HEK293 (cell line): ENCODE measurements around the gene INPP5A.

Experiments used
- AEBP2 ChIP-seq: fragments of 450-650 bp; formaldehyde crosslinking; IDR thresholded peaks from 2 replicates; pipeline ENCODE4 v1.5.1; 2016; ENCODE audit warnings: missing biosample characterization, missing genetic modification characterization, borderline replicate concordance
- BCL11B ChIP-seq: fragments of 450-650 bp; formaldehyde crosslinking; IDR thresholded peaks from 2 replicates; pipeline ENCODE4 v1.5.1; 2016; ENCODE audit warnings: low read depth, missing biosample characterization, missing genetic modification characterization
- CTCF ChIP-seq: fragments of 450-650 bp; formaldehyde crosslinking; IDR thresholded peaks from 2 replicates; pipeline ENCODE4 v1.5.1; 2016; ENCODE audit warnings: missing biosample characterization, missing genetic modification characterization
- FEZF1 ChIP-seq: fragments of 450-650 bp; formaldehyde crosslinking; IDR thresholded peaks from 2 replicates; pipeline ENCODE4 v1.5.1; 2016; ENCODE audit warnings: missing biosample characterization, missing genetic modification characterization
- HOXA7 ChIP-seq: sonication (generic); formaldehyde crosslinking; IDR thresholded peaks from 2 replicates; pipeline ENCODE4 v1.8.1; 2022; ENCODE audit warnings: missing genetic modification reagents, borderline replicate concordance
- KLF1 ChIP-seq: fragments of 450-650 bp; formaldehyde crosslinking; IDR thresholded peaks from 2 replicates; pipeline ENCODE4 v1.5.1; 2016; ENCODE audit warnings: missing biosample characterization, missing genetic modification characterization
- SCRT1 ChIP-seq: fragments of 450-650 bp; formaldehyde crosslinking; IDR thresholded peaks from 2 replicates; pipeline ENCODE4 v1.5.1; 2016; ENCODE audit warnings: missing biosample characterization, missing genetic modification characterization, borderline replicate concordance
- SCRT2 ChIP-seq: fragments of 450-650 bp; formaldehyde crosslinking; IDR thresholded peaks from 2 replicates; pipeline ENCODE4 v1.5.1; 2016; ENCODE audit warnings: missing biosample characterization, missing genetic modification characterization
- WT1 ChIP-seq: fragments of 450-650 bp; formaldehyde crosslinking; IDR thresholded peaks from 2 replicates; pipeline ENCODE4 v1.5.1; 2016; ENCODE audit warnings: missing biosample characterization, missing genetic modification characterization
- YY1 ChIP-seq: fragments of 450-650 bp; formaldehyde crosslinking; IDR thresholded peaks from 2 replicates; pipeline ENCODE4 v1.5.1; 2018; ENCODE audit warnings: missing biosample characterization, missing genetic modification characterization
- ZBTB48 ChIP-seq: fragments of 450-650 bp; formaldehyde crosslinking; IDR thresholded peaks from 2 replicates; pipeline ENCODE4 v1.5.1; 2016; ENCODE audit warnings: missing biosample characterization, missing genetic modification characterization
- ZBTB7A ChIP-seq: fragments of 450-650 bp; formaldehyde crosslinking; IDR thresholded peaks from 2 replicates; pipeline ENCODE4 v1.5.1; 2016; ENCODE audit warnings: low read depth, missing biosample characterization, missing genetic modification characterization
- ZFP41 ChIP-seq: fragments of 450-650 bp; formaldehyde crosslinking; IDR thresholded peaks from 2 replicates; pipeline ENCODE4 v1.5.1; 2016; ENCODE audit warnings: missing biosample characterization, missing genetic modification characterization, borderline replicate concordance
- ZNF112 ChIP-seq: fragments of 450-650 bp; formaldehyde crosslinking; IDR thresholded peaks from 2 replicates; pipeline ENCODE4 v1.5.0; 2017; ENCODE audit warnings: missing biosample characterization, missing genetic modification characterization
- ZNF169 ChIP-seq: fragments of 450-650 bp; formaldehyde crosslinking; IDR thresholded peaks from 2 replicates; pipeline ENCODE4 v1.5.1; 2016; ENCODE audit warnings: missing biosample characterization, missing genetic modification characterization
- ZNF174 ChIP-seq: fragments of 450-650 bp; formaldehyde crosslinking; IDR thresholded peaks from 2 replicates; pipeline ENCODE4 v1.5.0; 2017; ENCODE audit warnings: missing biosample characterization, mild to moderate bottlenecking, missing genetic modification characterization
- ZNF221 ChIP-seq: fragments of 450-650 bp; formaldehyde crosslinking; IDR thresholded peaks from 2 replicates; pipeline ENCODE4 v1.5.1; 2017; ENCODE audit warnings: missing biosample characterization, missing genetic modification characterization, borderline replicate concordance
- ZNF24 ChIP-seq: fragments of 450-650 bp; formaldehyde crosslinking; IDR thresholded peaks from 2 replicates; pipeline ENCODE4 v1.5.1; 2016; ENCODE audit warnings: missing biosample characterization, missing genetic modification characterization
- ZNF335 ChIP-seq: fragments of 450-650 bp; formaldehyde crosslinking; conservative IDR thresholded peaks from 2 replicates; pipeline ENCODE4 v1.5.1; 2016; ENCODE audit warnings: missing biosample characterization, missing genetic modification characterization
- ZNF426 ChIP-seq: fragments of 450-650 bp; formaldehyde crosslinking; IDR thresholded peaks from 2 replicates; pipeline ENCODE4 v1.5.1; 2017; ENCODE audit warnings: missing biosample characterization, missing genetic modification characterization, mild to moderate bottlenecking, inconsistent platforms, moderate library complexity
- ZNF555 ChIP-seq: fragments of 450-650 bp; formaldehyde crosslinking; conservative IDR thresholded peaks from 2 replicates; pipeline ENCODE4 v1.5.1; 2017; ENCODE audit warnings: missing biosample characterization, mild to moderate bottlenecking, missing genetic modification characterization, inconsistent platforms
- ZNF560 ChIP-seq: fragments of 450-650 bp; formaldehyde crosslinking; IDR thresholded peaks from 2 replicates; pipeline ENCODE4 v1.5.1; 2017; ENCODE audit warnings: missing biosample characterization, missing genetic modification characterization, borderline replicate concordance
- ZNF785 ChIP-seq: fragments of 450-650 bp; formaldehyde crosslinking; IDR thresholded peaks from 2 replicates; pipeline ENCODE4 v1.5.1; 2016; ENCODE audit warnings: missing biosample characterization, missing genetic modification characterization
- TF ChIP-seq, protein P1 (sequence below): fragments of 450-650 bp; formaldehyde crosslinking; IDR thresholded peaks from 2 replicates; pipeline ENCODE4 v1.5.1; 2016; ENCODE audit warnings: missing biosample characterization, missing genetic modification characterization
- TF ChIP-seq, protein P2 (sequence below): fragments of 450-650 bp; formaldehyde crosslinking; IDR thresholded peaks from 2 replicates; pipeline ENCODE4 v1.5.1; 2017; ENCODE audit warnings: missing biosample characterization, missing genetic modification characterization
- TF ChIP-seq, protein P3 (sequence below): fragments of 450-650 bp; formaldehyde crosslinking; IDR thresholded peaks from 2 replicates; pipeline ENCODE4 v1.5.1; 2017; ENCODE audit warnings: missing biosample characterization, missing genetic modification characterization
- TF ChIP-seq, protein P4 (sequence below): fragments of 450-650 bp; formaldehyde crosslinking; IDR thresholded peaks from 2 replicates; pipeline ENCODE4 v1.5.1; 2016; ENCODE audit warnings: missing biosample characterization, missing genetic modification characterization

INPP5A gene

DNA sequence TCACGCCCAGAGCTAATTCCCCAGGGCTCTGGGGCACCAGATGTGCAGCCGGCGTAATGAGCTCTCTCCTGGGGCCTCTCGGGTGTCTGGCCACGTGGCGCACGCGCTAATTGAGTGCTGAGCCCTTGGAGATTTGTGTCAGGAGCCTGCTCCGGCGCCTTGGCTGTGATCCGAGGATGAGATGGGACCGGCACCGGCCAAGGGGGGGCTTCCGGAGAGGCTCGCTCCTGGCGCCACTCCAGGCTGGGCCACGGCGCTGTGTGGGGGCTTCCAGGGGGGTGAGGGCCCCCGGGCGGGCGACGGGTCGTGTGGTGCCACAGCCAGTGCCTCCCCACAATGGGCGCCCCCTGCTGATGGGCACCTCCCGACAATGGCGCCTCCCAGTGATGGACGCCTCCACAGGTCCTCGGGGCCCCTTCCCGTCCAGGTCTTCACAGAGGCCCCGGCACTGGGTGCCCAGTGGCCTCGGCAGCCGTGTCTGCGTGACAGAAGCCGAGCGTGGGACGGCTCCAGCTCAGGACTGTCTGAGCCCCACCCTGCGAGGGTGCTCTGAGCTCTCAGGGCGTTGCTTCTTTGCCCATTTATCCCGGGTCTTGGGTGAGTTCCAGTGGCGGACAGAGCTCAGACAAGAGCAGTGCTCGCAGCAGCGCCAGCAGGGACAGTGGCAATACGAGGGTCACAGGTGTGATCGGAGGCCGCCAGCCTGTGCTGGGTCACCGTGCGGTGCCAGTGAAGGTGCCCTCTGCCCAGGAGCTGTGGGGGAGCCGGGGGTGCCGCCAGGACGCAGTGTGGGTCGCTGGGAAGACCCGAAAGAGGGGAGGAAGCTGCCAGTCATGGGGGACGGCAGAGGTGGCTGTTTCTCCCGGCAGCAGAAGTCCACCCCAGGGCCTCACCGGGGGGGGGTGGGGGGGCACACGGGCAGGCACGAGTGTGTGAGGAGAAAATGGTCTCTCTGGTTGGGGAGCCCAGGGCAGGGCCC, 256.6 kb downstream of the INPP5A start (continued):
- TF ChIP-seq CTCF (tag by site-specific recombination) (peak; percentile 69; the same call in 1 of the 2 replicates), ZNF24 (tag by site-specific recombination) (peak; percentile 83), AEBP2 (no peak), ZNF335 (tag by site-specific recombination) (peak; percentile 52), ZNF221 (tag by site-specific recombination) (no peak), ZNF174 (tag by site-specific recombination) (no peak), KLF1 (tag by site-specific recombination) (0 out of 2 replicates have a peak, but pooled peaks have one; percentile 54), ZNF555 (tag by site-specific recombination) (no peak), ZNF169 (tag by site-specific recombination) (no peak), ZNF426 (no peak), WT1 (tag by site-specific recombination) (peak; percentile 76), SCRT2 (tag by site-specific recombination) (peak; percentile 78), ZFP41 (tag by site-specific recombination) (no peak), FEZF1 (tag by site-specific recombination) (peak; percentile 80), YY1 (peak; percentile 41; the same call in 1 of the 2 replicates), SCRT1 (tag by site-specific recombination) (peak; percentile 68; the same call in 1 of the 2 replicates), BCL11B (tag by site-specific recombination) (no peak), ZNF785 (tag by site-specific recombination) (no peak), ZNF560 (tag by site-specific recombination) (no peak), HOXA7 (CRISPR knock-in tag) (no peak), ZBTB48 (peak; percentile 73), ZNF112 (no peak), ZBTB7A (tag by site-specific recombination) (no peak)
- TF ChIP-seq, protein P1, sequence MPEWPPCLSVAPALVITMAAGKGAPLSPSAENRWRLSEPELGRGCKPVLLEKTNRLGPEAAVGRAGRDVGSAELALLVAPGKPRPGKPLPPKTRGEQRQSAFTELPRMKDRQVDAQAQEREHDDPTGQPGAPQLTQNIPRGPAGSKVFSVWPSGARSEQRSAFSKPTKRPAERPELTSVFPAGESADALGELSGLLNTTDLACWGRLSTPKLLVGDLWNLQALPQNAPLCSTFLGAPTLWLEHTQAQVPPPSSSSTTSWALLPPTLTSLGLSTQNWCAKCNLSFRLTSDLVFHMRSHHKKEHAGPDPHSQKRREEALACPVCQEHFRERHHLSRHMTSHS (tag by site-specific recombination): peak; percentile 88
- TF ChIP-seq, protein P2, sequence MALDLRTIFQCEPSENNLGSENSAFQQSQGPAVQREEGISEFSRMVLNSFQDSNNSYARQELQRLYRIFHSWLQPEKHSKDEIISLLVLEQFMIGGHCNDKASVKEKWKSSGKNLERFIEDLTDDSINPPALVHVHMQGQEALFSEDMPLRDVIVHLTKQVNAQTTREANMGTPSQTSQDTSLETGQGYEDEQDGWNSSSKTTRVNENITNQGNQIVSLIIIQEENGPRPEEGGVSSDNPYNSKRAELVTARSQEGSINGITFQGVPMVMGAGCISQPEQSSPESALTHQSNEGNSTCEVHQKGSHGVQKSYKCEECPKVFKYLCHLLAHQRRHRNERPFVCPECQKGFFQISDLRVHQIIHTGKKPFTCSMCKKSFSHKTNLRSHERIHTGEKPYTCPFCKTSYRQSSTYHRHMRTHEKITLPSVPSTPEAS: no peak
- TF ChIP-seq, protein P3, sequence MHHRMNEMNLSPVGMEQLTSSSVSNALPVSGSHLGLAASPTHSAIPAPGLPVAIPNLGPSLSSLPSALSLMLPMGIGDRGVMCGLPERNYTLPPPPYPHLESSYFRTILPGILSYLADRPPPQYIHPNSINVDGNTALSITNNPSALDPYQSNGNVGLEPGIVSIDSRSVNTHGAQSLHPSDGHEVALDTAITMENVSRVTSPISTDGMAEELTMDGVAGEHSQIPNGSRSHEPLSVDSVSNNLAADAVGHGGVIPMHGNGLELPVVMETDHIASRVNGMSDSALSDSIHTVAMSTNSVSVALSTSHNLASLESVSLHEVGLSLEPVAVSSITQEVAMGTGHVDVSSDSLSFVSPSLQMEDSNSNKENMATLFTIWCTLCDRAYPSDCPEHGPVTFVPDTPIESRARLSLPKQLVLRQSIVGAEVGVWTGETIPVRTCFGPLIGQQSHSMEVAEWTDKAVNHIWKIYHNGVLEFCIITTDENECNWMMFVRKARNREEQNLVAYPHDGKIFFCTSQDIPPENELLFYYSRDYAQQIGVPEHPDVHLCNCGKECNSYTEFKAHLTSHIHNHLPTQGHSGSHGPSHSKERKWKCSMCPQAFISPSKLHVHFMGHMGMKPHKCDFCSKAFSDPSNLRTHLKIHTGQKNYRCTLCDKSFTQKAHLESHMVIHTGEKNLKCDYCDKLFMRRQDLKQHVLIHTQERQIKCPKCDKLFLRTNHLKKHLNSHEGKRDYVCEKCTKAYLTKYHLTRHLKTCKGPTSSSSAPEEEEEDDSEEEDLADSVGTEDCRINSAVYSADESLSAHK (tag by site-specific recombination): peak; percentile 79
- TF ChIP-seq, protein P4, sequence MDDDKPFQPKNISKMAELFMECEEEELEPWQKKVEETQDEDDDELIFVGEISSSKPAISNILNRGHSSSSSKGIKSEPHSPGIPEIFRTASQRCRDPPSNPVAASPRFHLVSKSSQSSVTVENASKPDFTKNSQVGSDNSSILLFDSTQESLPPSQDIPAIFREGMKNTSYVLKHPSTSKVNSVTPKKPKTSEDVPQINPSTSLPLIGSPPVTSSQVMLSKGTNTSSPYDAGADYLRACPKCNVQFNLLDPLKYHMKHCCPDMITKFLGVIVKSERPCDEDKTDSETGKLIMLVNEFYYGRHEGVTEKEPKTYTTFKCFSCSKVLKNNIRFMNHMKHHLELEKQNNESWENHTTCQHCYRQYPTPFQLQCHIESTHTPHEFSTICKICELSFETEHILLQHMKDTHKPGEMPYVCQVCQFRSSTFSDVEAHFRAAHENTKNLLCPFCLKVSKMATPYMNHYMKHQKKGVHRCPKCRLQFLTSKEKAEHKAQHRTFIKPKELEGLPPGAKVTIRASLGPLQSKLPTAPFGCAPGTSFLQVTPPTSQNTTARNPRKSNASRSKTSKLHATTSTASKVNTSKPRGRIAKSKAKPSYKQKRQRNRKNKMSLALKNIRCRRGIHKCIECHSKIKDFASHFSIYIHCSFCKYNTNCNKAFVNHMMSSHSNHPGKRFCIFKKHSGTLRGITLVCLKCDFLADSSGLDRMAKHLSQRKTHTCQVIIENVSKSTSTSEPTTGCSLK (tag by site-specific recombination): no peak
